DMS53 treated with DMSO at 0.1 percent for 48 hours (cell line): Measurements from ENCODE around the gene RIMBP3C.
"Not testable (repeated sequence)": the region's sequence is repeated elsewhere in the genome, so short reads cannot be mapped to it uniquely, and the experiment has no call there.

ENCODE experiments used
- DNase-seq: peaks from one replicate; lab custom pipeline; 2025; ENCODE audit not compliant: unreplicated experiment; lab: John Stamatoyannopoulos, UW

The RIMBP3C gene, protein sequence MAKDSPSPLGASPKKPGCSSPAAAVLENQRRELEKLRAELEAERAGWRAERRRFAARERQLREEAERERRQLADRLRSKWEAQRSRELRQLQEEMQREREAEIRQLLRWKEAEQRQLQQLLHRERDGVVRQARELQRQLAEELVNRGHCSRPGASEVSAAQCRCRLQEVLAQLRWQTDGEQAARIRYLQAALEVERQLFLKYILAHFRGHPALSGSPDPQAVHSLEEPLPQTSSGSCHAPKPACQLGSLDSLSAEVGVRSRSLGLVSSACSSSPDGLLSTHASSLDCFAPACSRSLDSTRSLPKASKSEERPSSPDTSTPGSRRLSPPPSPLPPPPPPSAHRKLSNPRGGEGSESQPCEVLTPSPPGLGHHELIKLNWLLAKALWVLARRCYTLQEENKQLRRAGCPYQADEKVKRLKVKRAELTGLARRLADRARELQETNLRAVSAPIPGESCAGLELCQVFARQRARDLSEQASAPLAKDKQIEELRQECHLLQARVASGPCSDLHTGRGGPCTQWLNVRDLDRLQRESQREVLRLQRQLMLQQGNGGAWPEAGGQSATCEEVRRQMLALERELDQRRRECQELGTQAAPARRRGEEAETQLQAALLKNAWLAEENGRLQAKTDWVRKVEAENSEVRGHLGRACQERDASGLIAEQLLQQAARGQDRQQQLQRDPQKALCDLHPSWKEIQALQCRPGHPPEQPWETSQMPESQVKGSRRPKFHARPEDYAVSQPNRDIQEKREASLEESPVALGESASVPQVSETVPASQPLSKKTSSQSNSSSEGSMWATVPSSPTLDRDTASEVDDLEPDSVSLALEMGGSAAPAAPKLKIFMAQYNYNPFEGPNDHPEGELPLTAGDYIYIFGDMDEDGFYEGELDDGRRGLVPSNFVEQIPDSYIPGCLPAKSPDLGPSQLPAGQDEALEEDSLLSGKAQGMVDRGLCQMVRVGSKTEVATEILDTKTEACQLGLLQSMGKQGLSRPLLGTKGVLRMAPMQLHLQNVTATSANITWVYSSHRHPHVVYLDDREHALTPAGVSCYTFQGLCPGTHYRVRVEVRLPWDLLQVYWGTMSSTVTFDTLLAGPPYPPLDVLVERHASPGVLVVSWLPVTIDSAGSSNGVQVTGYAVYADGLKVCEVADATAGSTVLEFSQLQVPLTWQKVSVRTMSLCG (N-terminal part only)

DNA sequence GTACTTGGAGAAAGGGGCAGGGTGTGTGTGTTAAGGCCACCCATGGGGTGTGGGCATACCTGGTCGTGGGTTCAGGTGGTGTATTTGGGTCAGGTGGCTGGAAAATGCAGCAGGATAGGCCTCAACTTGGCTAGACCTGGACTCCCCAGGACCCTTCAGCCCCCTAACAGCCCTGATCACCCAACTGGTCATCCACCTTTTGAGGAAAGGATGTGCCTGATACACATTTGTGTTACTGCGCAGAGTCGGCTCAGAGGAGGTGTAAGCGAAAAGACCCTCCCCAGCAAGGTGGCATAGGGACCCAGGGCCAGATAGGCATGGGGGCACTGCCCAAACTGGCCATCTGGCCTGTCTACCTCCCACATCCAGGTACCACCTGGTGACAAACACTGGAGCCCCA, at the start of gene RIMBP3C:
RIMBP3C (minus strand) TSS at position 101 of the 400 bp plus-strand sequence. CDS start 485 bp downstream, outside the sequence.
- not testable (repeated sequence) for DNase-seq

DNA sequence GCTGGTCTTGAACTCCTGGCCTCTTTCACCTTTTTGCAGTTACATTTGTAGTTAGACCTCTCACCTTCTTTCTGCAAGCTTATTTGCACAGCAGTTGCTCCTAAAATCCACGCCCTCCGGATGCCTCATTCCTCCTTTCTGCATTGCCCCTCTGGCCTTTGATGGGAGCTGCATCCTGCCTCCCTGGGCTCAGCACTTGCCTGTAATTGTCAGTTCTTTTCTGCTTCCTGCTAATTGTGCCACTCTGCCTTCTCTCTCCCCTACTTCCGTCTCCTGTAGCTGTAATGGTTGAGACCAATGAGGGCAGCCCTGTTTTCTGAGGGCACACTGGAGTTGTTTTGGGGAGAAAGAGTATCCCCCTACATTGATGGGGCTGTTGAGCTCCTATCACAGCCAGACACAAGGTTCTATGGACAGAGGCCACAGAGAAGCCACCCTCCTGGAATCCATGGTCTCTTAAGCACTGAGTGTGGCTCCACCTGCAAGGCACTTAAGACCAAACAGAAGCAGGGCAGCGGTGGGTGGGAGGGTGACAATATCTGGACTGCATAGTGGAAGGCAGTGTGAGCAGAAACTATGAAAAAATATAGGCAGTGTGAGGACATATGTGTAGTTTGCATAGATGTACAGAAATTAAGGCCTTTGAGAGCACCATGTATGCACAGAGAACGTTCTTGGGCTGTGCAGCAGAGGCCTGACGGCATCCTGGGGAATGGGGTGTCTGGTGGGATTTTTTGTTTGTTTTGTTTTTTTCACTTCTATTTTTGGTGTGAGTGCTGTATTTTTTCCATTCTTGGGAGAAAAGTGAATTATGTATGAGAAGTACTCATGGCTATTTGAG, 48.0 kb upstream of the RIMBP3C start:
- no peak for DNase-seq

DNA sequence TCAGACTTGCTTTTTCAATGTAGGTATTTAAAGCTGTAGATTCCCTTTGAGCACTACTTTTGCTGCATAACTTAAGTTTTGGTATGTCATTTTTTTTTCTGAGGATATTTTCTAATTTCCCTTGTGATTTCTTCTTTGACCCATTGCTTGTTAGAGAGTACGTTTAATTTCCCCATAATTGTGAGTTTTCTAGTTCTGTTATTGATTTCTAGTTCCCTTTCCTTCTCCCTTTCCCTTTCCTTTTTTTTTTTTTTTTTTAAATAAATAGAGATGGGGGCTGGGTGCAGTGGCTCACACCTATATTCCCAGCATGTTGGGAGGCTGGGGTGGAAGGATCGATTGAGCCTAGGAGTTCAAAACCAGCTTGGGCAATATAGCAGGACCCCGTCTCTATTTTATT, 47.0 kb upstream of the RIMBP3C start:
- DNase-seq = no peak

DNA sequence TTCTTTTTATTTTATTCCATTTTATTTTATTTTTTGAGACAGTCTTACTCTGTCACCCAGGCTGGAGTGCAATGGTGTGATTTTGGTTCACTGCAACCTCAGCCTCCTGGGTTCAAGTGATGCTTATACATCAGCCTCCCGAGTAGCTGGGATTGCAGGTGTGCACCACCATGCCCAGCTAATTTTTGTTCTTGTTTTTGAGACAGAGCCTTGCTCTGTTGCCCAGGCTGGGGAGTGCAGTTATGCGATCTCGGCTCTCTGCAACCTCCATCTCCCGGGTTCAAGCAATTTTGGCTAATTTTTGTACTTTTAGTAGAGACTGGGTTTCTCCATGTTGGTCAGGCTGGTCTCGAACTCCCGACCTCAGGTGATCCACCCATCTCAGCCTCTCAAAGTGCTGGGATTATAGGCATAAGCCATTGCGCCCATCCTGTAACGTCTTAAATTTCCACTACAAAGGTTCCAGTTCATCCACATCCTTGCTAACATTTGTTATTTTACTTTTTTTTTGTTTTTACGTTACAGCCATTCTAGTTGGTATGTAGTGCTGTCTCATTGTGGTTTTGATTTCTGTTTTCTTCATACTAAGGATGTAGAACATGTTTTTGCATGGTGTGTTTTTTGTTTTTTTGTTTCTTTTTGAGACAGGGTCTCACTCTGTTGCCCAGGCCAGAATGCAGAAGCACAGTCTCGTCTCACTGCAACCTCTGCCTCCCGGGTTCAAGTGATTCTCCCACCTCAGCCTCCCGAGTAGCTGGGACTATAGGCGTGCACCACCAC, 45.3 kb upstream of the RIMBP3C start:
- DNase-seq = not testable (repeated sequence)

DNA sequence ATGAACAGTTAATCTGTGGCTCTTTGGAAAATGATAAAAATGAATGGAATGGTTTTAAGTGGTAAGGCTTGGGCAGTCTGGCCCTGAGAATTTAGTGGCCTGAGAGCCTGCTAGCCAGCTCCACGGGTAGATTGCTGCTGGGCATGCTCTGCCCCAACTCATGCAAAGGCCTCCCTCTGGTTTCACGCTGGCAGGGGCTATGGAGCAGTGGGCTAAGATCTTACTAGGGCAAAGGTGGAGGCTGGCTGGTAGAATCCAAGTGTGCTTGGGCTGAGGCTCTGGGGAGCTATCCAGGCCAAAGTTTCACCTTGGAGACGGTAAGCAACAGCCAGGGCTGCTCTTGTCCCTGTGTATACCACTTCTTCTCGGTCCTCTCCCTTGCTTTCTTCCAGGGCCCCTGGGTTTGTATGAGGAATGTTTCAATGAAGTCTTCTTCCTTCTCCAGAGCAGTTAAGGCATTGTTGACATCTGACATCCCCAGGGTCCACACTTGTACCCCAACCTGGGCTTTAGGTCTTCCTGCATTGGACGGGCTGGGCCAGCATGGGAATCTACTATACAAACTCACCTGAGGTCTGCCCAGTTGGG, 43.7 kb upstream of the RIMBP3C start:
- DNase-seq = no peak

DNA sequence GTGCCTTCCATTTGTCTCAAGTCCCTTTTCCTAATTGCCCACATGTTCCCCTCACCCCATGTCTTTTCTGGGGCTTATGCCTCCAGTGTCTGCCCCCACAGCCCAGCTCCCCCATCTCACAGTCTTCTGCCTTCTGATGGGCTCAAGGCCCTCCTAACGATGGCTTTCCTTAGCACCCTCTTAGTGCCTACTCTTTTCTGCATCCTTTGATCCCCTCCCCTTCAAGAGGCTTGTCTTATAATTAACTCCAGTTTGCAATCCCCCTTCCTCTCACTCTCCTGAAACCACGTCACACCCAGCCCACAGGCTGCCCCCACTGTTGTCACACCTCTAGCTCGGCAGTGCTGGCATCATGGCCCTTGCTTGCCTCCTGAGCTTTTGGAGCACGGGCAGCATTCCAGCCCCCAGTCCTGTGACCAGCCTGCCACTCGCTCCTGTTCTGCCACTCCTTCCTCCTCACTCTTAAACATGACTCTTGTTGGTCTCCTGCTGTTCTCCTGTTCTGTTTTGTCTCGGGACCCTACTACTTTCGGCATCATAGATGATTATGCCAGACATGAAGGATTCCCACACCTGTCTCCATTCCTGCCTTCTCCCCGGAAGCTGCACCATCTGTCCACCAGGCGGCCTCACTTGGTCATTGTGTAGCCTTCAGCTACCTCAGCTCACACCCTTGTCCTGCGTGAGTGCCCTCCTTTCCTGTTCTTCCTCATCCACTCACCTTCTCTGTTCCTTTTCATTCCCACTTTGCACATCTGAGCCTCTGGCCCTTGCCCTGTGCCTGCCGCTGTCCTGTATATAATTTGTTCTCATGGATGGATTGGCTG, 42.4 kb upstream of the RIMBP3C start:
- no peak for DNase-seq

DNA sequence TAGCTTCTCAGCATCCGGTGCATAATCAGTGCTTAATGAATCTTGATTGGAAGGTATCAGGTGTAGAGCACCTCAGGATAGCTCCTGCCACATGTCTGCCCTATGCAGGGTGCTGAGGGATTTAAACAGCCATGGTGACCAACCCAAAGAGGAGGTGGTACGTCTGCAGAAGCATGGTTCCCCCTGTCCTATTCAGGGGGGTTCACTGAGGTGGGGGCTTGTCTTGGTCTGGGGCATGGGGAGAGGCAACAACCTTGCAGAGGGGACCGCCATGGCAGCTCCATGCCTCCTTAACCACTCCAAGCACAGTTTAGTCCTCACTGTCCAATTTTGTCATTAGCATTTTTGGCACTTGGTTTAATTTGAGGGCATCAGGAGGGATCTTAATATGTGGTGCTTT, 41.2 kb upstream of the RIMBP3C start:
- DNase-seq = no peak

DNA sequence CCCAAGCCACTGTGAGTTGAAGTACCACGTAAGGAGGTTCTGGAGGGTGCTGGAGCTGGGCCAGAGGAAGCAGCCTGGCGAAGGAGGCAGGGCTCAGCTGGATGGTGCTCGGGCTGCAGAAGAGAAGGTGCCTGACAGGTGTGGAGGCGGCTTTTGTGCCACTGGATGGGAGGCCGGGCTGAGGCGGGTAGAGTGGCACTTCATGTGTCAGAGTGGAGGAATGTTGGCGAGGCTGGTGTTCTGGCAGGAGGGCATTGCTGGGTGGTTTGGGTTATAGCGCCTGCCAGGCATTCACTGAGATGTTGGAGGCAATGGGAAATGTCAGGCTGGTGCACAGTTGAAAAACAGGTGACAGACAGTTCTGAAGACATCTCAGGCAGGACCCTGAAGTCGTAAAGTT, 40.4 kb upstream of the RIMBP3C start:
- no peak for DNase-seq

DNA sequence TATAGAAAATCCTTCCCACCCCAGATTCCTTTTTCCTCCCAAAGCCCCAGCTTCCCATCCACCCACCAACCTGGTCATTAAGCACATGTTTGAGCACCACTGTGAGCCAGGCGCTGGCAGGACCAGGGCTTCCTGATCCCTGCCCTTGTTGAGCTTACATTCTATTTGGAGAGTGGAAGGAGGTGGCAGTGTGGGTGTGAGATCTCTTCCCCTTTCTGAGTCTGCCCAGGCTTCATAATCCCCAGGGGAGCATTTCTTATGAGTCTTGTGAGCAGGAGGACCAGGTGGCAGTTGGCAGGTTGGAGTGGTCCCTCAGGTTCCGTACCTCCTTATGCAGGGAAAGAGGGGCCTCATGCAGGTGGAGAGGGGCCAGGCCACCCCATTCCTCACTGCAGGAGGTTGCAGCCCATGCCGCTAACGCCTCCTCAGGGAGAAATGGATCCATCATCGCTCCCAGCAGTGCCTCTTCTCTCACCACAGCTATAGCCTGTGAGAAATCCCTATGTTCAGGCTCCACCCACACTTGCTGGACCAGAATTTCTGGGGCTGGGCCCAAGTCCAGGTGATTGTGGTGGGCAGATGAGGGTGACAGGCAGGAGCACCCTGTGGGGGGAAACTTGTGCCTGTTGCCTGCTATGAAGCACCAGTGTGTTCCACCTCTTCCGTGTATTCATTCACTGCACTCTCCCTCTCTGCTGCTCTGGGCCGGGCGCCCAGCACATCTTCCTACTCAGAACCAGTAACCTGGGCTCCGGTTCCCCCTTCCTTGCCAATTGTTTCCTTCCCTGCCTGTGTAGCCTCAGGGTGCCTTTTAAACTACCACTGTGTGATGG, 39.8 kb upstream of the RIMBP3C start:
- DNase-seq = no peak

DNA sequence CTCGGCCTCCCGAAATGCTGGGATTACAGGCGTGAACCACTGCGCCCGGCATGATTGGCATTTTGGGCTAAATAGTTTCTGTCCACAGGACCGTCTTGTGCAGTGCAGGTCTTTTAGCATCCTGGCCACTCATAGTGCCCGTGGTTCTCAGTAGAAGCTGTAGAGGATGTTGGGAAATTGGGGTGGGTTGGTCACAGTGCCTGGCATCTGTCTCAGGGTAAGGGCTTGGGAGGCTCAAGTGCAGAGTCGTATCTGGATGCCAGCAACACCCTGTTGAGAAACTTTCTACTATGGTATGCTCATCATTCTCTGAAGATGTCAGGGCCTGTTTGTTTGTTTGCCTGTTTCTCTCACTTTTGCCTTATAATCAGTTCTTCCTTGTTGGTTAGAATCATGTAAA, 38.1 kb upstream of the RIMBP3C start:
- no peak for DNase-seq

DNA sequence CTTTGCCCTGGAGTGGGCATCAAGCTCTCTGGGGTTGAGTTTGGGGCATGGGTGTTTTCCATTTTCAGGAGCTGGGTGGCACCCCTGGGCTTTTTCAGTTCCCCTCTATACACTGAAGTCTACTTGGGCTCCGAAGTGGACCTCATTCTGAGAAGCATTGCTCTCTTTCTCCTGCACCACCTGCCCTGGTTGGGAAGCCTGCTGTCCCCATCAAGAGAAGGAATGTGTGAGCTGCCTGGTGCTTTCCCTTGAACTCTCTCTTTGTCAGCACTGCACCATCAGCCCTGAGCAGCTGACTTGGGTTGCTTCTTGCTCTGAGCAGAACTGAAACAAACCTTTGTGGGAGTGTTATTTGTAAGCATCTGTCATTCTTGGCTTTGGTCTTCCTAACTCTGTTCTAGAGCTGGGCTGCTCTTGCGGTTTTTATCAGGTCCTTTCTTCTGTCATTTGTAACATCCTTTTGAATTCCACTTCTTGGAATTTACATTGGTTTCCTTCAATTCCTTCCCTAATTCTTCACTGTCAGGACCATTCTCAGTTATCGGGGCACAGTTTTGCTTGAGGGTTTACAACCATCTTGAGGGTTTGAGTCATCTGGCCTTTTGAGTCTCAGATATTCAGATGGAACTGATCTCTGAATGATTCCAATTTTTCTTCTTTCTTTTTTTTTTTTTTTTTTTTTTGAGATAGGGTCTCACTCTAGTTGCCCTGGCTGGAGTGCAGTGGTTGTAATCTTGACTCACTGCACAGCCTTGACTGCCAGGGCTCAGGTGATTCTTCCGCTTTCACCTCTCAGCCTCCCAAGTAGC, 36.7 kb upstream of the RIMBP3C start:
- no peak for DNase-seq

DNA sequence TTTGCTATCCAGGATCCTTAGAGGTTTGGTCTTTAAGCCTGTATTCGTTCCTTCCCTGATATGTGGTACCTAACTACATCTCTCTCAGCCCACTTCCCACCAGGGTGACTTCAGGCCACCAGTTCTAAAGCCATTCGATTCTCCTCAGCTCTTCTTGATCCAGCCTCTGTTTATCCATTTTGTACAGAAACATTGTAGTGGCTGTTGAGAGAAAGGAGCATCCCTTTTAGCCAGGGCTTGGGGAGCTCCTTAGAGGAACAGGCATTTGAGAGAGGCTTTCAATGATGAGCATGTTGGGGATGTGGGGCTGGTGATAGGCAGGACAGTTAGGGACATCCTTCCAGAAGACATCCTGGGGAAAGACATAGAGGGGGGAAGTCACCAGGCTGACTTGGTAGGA, 34.1 kb upstream of the RIMBP3C start:
- no peak for DNase-seq

DNA sequence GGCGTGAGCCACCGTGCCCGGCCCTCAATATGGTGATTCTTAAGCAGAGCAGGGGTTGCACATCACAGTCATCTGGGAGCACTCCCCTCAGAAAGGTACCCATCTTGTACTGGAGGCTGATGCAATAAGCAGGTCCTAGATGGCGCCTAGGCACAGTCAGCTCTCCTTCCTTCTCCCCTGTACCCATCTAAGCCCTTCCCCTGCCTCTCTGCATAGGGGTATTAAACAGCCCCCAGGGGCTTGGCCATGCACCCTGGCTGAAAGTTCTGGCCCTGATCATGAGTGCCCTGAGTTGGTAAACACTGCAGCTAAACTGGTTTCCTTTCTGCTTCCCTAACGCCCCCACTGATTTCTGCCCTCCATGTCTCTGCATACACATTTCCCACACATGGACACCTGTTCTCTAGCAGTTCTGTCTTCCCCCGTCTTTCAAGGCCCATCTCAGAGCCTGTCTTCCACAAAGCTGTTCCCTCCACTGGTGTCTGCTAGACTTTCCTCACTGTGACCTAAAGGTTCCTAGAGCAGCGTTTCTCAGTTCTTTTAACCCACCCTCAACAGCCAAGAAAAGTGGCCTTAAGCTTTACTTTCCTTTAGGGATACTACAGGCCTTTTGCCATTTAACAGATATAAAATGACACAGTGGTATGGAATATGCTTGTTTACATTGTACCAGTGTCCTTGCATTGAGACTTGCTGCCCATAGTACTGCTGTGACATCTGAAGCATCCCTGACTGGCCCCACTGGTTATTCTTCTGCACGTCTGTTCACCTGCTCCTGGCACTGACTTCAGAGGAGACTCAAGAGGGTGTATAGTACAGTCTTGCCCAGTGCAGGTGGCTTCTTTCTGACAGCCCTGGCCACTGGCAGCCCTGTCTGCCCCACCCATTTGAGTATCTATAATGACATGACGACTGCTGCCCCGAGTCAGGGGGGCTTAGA, 31.8 kb upstream of the RIMBP3C start:
- DNase-seq = no peak

DNA sequence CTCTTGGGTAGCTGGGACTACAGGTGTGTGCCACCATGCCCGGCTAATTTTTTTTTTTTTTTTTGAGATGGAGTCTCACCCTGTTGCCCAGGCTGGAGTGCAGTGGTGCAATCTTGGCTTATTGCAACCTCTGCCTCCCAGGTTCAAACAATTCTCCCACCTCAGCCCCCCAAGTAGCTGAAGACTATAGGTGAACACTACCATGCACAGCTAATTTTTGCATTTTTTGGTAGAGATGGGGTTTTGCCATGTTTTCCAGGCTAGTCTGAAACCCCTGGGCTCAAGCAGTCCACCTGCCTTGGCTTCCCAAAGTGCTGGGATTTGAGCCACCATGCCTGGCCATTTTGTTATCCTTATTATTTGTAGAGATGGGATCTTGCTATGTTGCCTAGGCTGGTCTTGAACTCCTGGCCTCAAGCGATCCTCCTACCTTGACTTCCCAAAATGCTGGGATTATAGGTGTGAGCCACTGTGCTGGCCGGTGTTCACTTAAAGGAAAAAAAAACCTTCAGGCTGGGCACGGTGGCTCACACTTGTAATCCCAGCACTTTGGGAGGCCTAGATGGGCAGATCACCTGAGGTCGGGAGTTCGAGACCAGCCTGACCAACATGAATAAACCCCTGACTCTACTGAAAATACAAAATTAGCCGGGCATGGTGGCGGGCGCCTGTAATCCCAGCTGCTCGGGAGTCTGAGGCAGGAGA, 29.9 kb upstream of the RIMBP3C start:
- DNase-seq = not testable (repeated sequence)

DNA sequence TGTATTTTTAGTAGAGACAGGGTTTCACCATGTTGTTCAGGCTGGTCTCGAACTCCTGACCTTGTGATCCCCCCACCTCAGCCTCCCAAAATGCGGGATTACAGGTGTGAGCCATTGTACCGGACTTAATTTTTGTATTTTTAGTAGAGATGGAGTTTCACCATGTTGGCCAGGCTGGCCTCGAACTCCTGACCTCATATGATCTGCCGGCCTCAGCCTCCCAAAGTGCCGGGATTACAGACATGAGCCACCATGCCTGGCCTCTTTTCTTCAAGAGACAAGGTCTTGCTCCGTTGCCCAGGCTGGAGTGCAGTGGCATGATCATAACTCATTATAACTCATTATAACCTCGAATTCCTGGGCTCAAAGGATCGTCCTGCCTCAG, 29.4 kb upstream of the RIMBP3C start:
- not testable (repeated sequence) for DNase-seq
